ENCODE data around the gene PYGM. TPM values are rescaled to one million over a fixed set of nuclear protein-coding genes. Genes with fewer than 3 reads are reported as not detected.
A peak's percentile ranks its signal among the peaks of the same experiment; 100 is the strongest.

PYGM gene
- total and polyA plus RNA-seq, 4 experiments from 2014 or later, result 0.38 to 11.3 (median 10.7) TPM; not detected in 1

DNA sequence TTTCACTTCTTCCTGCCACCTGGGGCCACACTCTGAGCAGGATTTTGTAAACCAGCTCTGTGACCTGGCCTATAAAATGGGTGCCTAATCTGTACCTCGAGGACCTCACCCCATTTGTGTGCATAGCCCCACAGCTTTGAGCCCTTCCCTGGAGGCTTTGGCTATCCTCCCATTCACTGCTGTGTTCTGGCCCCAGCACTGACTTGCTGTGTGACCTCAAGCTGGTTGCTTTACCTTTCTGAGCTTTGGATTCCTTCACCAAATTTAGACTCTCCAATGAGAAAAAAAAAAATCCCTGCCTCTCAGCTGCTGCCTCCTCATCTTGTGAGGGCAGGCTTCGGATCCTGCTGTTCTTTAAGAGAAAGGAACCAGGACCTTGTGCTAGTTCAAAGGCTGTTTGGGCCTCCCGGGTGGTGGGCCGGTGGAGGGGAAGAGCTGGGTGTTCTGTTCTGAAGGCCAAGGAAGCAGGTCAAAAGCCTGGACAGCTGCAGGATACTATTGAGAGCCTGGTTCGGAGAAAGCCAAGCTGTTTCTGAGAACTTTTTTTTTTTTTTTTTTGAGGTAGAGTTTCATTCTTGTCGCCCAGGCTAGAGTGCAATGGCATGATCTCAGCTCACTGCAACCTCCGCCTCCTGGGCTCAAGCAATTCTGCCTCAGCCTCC is 1.1 kb upstream of the PYGM start:
- peaks cover 29% of the 10 kb centered on the region for H3K36me3 ChIP-seq (ENCODE audit: insufficient read depth, low read length)
- no peaks in the 10 kb centered on the region for H3K27me3 ChIP-seq (ENCODE audit: insufficient read depth, low read length)
- H3K4me3 Mint-ChIP-seq, result peak overlapping the region in 7 of 8 donors; percentile 46 to 78 (median 72)
- CTCF ChIA-PET (ENCODE audit: partially characterized antibody), result interaction anchor here (0.9 to 7.6 kb wide), 5 partner anchors 9 to 18 kb away, joined by 3 to 135 read pairs (median 6); partner anchors contain the start of genes RASGRP2 and SF1
- H3K9me3 ChIP-seq (ENCODE audit: control insufficient read depth in 1 of 2, low read length in 2 of 2), result no peaks in the 10 kb centered on the region
- DNase-seq, result peak in 2 of 5 donors; percentile 29 to 30
- peaks cover 45 to 77% (median 61%) of the 10 kb centered on the region in 4 donors for H3K4me1 Mint-ChIP-seq
- peaks cover 0 to 27% (median 0%) of the 10 kb centered on the region in 8 donors for H3K9me3 Mint-ChIP-seq
- POLR2A ChIA-PET (ENCODE audit: partially characterized antibody), result interaction anchor here (0.7 to 33.1 kb wide), 8 partner anchors 8 to 99 kb away, joined by 5 to 1500 read pairs (median 6); partner anchors contain the start of genes MAP4K2, MEN1, RASGRP2 and SF1
- no peaks in the 10 kb centered on the region for H3K27me3 Mint-ChIP-seq
- no peak overlapping the region for H3K4me3 ChIP-seq (ENCODE audit: low read length in 2 of 2)
- H3K4me1 ChIP-seq (ENCODE audit: insufficient read depth, low read length), result peaks cover 66% of the 10 kb centered on the region
- H3K27ac Mint-ChIP-seq, result peak overlapping the region; percentile 72 to 94 (median 86)
- peaks cover 35 to 43% of the 10 kb centered on the region in 2 donors for H3K36me3 Mint-ChIP-seq
- peak overlapping the region; percentile 10 for H3K27ac ChIP-seq (ENCODE audit: low read depth, low read length)
- intact Hi-C loops (cut with micrococcal nuclease), result no loop called here

GRCh38 chr11:64759131-64759721 is 548 bp downstream of the PYGM start:
- H3K36me3 ChIP-seq (ENCODE audit: insufficient read depth, low read length), result peaks cover 19% of the 10 kb centered on the region
- H3K27ac ChIP-seq (ENCODE audit: low read depth, low read length), result no peak overlapping the region
- Mint-ChIP-seq H3K27ac (peak overlapping the region in 5 of 7 donors; percentile 22 to 91 (median 65)), H3K4me3 (peak overlapping the region in 1 of 8 donors; percentile 43), H3K4me1 (peaks cover 32 to 60% (median 45%) of the 10 kb centered on the region in 4 donors), H3K36me3 (peaks cover 21 to 29% of the 10 kb centered on the region in 2 donors), H3K9me3 (peaks cover 0 to 19% (median 0%) of the 10 kb centered on the region in 8 donors), H3K27me3 (no peaks in the 10 kb centered on the region)
- ChIA-PET POLR2A (ENCODE audit: partially characterized antibody) (interaction anchor here (0.8 to 33.1 kb wide), 7 partner anchors 9 to 100 kb away, joined by 3 to 1500 read pairs (median 5); partner anchors contain the start of genes MEN1, RASGRP2 and SF1), CTCF (ENCODE audit: partially characterized antibody) (interaction anchor here (1.2 to 7.6 kb wide), 4 partner anchors 7 to 18 kb away, joined by 4 to 135 read pairs (median 21); partner anchors contain the start of gene RASGRP2)
- DNase-seq, result peak in 1 of 5 donors; percentile 33
- H3K4me3 ChIP-seq (ENCODE audit: low read length in 2 of 2), result no peak overlapping the region
- intact Hi-C loops (cut with micrococcal nuclease), result no loop called here
- no peaks in the 10 kb centered on the region for H3K9me3 ChIP-seq (ENCODE audit: control insufficient read depth in 1 of 2, low read length in 2 of 2)
- H3K4me1 ChIP-seq (ENCODE audit: insufficient read depth, low read length), result peaks cover 50% of the 10 kb centered on the region
- no peaks in the 10 kb centered on the region for H3K27me3 ChIP-seq (ENCODE audit: insufficient read depth, low read length)

GRCh38 chr11:64758330-64759079 is 1.3 kb downstream of the PYGM start:
- peak in 1 of 5 donors; percentile 25 for DNase-seq
- H3K27ac ChIP-seq (ENCODE audit: low read depth, low read length), result no peak overlapping the region
- peaks cover 26 to 56% (median 38%) of the 10 kb centered on the region in 4 donors for H3K4me1 Mint-ChIP-seq

GRCh38 chr11:64757549-64758329 is 2.0 kb downstream of the PYGM start:
- peak overlapping the region in 4 of 7 donors; percentile 32 to 72 (median 52) for H3K27ac Mint-ChIP-seq

More at GRCh38 chr11:64758330-64759079, 1.3 kb downstream of the PYGM start:
- no peaks in the 10 kb centered on the region for H3K27me3 Mint-ChIP-seq
- ChIA-PET CTCF (ENCODE audit: partially characterized antibody) (interaction anchor here (2.3 to 7.6 kb wide), 2 partner anchors 9 to 14 kb away, joined by 7 to 135 read pairs; partner anchors contain the start of gene RASGRP2), POLR2A (ENCODE audit: partially characterized antibody) (interaction anchor here (1.1 to 33.1 kb wide), 4 partner anchors 9 to 52 kb away, joined by 3 to 1500 read pairs (median 949); partner anchors contain the start of genes MEN1, PYGM, RASGRP2 and SF1)
- peak overlapping the region in 2 of 7 donors; percentile 46 to 91 for H3K27ac Mint-ChIP-seq
- no peak overlapping the region for H3K4me3 Mint-ChIP-seq
- Histone ChIP-seq H3K27me3 (ENCODE audit: insufficient read depth, low read length) (no peaks in the 10 kb centered on the region), H3K4me3 (ENCODE audit: low read length in 2 of 2) (no peak overlapping the region), H3K36me3 (ENCODE audit: insufficient read depth, low read length) (peaks cover 13% of the 10 kb centered on the region), H3K4me1 (ENCODE audit: insufficient read depth, low read length) (peaks cover 42% of the 10 kb centered on the region), H3K9me3 (ENCODE audit: control insufficient read depth in 1 of 2, low read length in 2 of 2) (no peaks in the 10 kb centered on the region)
- H3K9me3 Mint-ChIP-seq, result peaks cover 0 to 19% (median 0%) of the 10 kb centered on the region in 8 donors
- intact Hi-C loops (cut with micrococcal nuclease), result no loop called here
- H3K36me3 Mint-ChIP-seq, result peaks cover 16 to 24% of the 10 kb centered on the region in 2 donors

DNA sequence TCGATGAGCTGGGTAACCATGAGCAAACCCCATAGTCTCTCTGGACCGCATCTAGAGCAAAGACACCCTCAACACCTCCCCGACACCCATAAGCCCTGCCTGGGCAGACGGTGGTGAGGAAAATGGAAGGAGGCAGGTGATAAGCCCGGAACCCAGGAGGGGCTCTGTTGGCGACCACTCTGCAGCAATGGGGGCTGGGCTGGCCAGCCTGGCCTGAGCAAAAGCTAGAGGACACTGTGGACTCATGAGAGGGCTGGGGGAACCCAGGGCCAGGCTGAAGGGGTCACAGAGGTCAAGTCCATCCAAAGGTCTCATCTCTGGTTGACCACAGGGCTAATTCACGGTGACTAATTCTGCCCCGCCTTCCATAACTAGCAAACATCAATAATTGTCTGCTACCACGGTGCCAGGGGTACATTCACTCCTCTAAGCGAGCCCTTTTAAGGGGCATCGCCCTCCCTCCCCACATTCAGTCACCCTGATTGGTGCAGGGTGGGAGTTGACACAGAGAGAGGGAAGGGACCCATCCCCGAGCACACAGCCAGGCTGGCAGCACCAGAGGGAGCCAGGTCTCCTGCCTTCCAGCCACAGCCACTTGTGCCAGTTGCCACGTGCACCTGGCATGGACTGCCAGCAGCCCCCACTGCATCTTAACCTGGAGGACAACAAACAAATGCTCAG is 4.0 kb downstream of the PYGM start:
- H3K27ac Mint-ChIP-seq, result peak overlapping the region in 3 of 7 donors; percentile 12 to 63 (median 38)
- peaks cover 20% of the 10 kb centered on the region for H3K4me1 ChIP-seq (ENCODE audit: insufficient read depth, low read length)

More at GRCh38 chr11:64757549-64758329, 2.0 kb downstream of the PYGM start:
- peaks cover 0 to 15% (median 0%) of the 10 kb centered on the region in 8 donors for H3K9me3 Mint-ChIP-seq
- H3K4me3 Mint-ChIP-seq, result no peak overlapping the region
- DNase-seq, result peak in 1 of 5 donors; percentile 31
- H3K36me3 ChIP-seq (ENCODE audit: insufficient read depth, low read length), result peaks cover 6% of the 10 kb centered on the region
- H3K9me3 ChIP-seq (ENCODE audit: control insufficient read depth in 1 of 2, low read length in 2 of 2), result no peaks in the 10 kb centered on the region
- no peak overlapping the region for H3K27ac ChIP-seq (ENCODE audit: low read depth, low read length)
- no peaks in the 10 kb centered on the region for H3K27me3 ChIP-seq (ENCODE audit: insufficient read depth, low read length)
- peaks cover 11 to 22% of the 10 kb centered on the region in 2 donors for H3K36me3 Mint-ChIP-seq
- H3K27me3 Mint-ChIP-seq, result no peaks in the 10 kb centered on the region
- H3K4me1 Mint-ChIP-seq, result peaks cover 22 to 51% (median 31%) of the 10 kb centered on the region in 4 donors
- no peak overlapping the region for H3K4me3 ChIP-seq (ENCODE audit: low read length in 2 of 2)
- peaks cover 35% of the 10 kb centered on the region for H3K4me1 ChIP-seq (ENCODE audit: insufficient read depth, low read length)
- intact Hi-C loops (cut with micrococcal nuclease), result no loop called here
- ChIA-PET CTCF (ENCODE audit: partially characterized antibody) (interaction anchor here (1.3 to 2.3 kb wide), 3 partner anchors 10 to 13 kb away, joined by 3 to 7 read pairs (median 3); no protein-coding TSS in a partner anchor), POLR2A (ENCODE audit: partially characterized antibody) (interaction anchor here (26.2 to 33.1 kb wide), 2 partner anchors 10 to 12 kb away, joined by 1500 read pairs; partner anchors contain the start of genes PYGM, RASGRP2 and SF1)

More for the DNA sequence above, 4.0 kb downstream of the PYGM start:
- peak in 1 of 5 donors; percentile 37 for DNase-seq
- Mint-ChIP-seq H3K9me3 (peaks cover 0 to 7% (median 0%) of the 10 kb centered on the region in 8 donors), H3K27me3 (no peaks in the 10 kb centered on the region), H3K4me1 (peaks cover 16 to 50% (median 21%) of the 10 kb centered on the region in 4 donors), H3K4me3 (no peak overlapping the region), H3K36me3 (peaks cover 13 to 24% of the 10 kb centered on the region in 2 donors)
- no peak overlapping the region for H3K27ac ChIP-seq (ENCODE audit: low read depth, low read length)
- POLR2A ChIA-PET (ENCODE audit: partially characterized antibody), result interaction anchor here (26.2 to 33.1 kb wide), 2 partner anchors 10 to 11 kb away, joined by 1500 read pairs; partner anchors contain the start of genes PYGM, RASGRP2 and SF1
- CTCF ChIA-PET (ENCODE audit: partially characterized antibody), result no interaction called here
- no peaks in the 10 kb centered on the region for H3K9me3 ChIP-seq (ENCODE audit: control insufficient read depth in 1 of 2, low read length in 2 of 2)
- H3K27me3 ChIP-seq (ENCODE audit: insufficient read depth, low read length), result no peaks in the 10 kb centered on the region
- intact Hi-C loops (cut with micrococcal nuclease), result no loop called here
- no peaks in the 10 kb centered on the region for H3K36me3 ChIP-seq (ENCODE audit: insufficient read depth, low read length)
- H3K4me3 ChIP-seq (ENCODE audit: low read length in 2 of 2), result no peak overlapping the region

Measured in CD4-positive, alpha-beta memory T cell (primary cell).